Muscle of arm (tissue), 12 donors: Measurements from ENCODE around the gene GALNT9. TPM values are rescaled to one million over a fixed set of nuclear protein-coding genes. Genes with fewer than 3 reads are reported as not detected.
"Not testable (repeated sequence)": the region's sequence is repeated elsewhere in the genome, so short reads cannot be mapped to it uniquely, and the experiment has no call there.

Experiments used
- DNase-seq: peaks from one replicate; pipeline ENCODE4 v3.0.0-alpha.2; 2013
- polyA plus RNA-seq, 12 donors: library from polyadenylated mRNA; unstranded; fragments of 120-200 nt; gene quantifications; one replicate each; pipeline ENCODE4 v1.2.1, GENCODE V29; 2013; ENCODE audit not compliant: insufficient read length in 12 of 12

The GALNT9 gene
- polyA plus RNA-seq, 12 donors: 0.75 to 10.6 (median 1.6) TPM; not detected in 2

DNA sequence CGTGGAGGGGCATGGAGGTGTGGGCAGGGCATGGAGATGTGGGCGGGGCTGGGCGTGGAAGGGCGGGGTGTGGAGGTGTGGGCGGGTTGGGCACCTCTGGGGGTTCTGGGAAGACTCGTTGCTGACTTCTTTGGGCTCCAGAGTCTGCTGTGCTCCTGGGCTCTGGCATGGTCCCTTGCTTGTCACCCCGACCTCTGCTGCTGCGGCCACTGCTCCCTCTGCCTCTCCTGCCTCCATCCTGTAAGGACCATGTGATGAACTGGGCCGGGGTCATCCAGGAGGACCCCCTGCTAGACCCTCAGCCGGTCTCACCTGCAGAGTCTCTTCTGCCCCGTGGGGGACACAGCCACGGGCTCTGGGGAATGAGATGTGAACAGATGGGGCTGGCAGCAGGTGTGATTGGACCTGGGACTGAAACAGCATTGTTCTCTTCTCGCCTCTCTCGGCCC lies 169.8 kb downstream of the GALNT9 start:
- DNase-seq: no peak

DNA sequence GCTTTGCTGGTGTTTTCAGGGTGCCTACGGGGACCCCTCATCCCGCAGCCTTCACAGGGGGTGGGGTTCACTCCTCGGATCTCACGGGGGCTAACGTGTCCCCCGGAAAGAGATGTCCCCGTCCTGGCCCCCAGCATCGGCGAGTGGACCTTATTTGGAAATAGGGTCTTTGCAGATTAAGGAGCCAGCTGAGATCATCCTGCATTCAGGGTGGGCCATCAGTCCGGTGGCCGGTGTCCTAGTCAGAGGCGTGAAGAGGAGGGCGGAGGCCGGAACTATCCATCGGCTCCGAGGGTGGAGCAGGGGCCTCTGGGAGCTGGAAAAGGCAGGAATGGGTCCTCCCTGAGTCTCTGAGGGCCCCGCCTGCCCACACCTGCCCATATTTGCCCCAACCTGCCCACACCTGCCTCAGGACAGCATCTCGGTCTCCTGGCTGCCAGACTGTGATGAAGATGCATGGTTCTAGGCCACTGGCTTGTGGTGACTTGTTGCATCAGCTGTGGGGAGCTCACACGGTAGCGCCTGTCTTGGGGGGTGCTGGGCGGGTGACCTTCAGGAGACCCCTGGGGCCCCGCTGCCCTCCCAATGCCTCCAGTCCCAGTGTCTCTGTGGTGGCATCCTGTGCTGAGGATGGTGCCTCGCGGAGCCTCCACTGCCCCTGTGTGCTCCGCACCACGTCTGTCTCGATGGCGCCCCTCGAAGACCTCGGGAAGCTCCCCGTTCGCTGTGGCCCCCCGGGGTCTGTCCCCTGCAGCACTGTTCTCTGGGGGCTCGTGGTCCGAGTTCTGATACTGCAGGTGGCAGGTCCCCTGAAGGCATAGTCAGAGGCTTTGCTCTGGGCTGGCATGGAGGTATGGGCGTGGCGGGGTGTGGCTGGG lies 170.5 kb downstream of the GALNT9 start:
- DNase-seq: no peak

DNA sequence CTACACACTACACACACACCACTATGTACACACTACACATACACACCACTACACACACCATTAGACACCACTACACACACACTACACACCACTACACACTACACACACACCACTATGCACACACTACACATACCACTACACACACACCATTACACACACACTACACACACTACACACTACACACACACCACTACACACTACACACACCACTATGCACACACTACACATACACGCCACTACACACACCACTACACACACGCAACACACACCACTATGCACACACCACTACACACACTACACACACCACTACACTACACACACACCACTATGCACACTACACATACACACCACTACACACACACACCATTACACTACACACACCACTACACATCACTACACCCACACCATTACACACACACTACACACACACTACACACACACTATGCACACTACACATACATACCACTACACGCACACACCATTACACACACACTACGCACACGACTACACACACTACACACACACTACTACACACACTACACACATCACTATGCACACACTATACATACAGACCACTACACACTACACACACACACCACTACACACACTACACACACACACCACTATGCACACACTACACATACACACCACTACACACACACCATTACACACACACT lies 171.5 kb downstream of the GALNT9 start:
- no peak for DNase-seq

DNA sequence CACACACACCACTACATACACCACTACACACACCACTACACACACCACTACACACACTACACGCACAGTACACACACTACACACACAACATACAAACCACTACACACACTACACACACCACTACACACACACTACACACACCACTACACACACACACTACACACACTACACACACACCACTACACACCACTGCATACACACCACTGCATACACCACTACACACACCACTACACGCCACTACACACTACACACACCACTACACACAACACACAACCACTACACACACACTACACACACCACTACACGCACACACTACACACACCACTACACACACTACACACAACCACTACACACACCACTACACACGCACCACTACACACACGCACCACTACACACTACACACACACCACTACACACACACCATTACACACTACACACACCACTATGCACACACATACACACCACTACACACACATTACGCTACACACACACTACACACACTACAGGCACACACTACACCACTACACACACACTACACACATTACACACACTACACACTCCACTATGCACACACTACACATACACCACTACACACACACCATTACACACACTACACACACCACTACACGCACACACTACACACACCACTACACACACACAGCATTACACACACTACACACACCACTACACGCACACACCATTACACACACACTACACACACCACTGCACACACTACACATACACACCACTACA lies 172.6 kb downstream of the GALNT9 start:
- no peak for DNase-seq

DNA sequence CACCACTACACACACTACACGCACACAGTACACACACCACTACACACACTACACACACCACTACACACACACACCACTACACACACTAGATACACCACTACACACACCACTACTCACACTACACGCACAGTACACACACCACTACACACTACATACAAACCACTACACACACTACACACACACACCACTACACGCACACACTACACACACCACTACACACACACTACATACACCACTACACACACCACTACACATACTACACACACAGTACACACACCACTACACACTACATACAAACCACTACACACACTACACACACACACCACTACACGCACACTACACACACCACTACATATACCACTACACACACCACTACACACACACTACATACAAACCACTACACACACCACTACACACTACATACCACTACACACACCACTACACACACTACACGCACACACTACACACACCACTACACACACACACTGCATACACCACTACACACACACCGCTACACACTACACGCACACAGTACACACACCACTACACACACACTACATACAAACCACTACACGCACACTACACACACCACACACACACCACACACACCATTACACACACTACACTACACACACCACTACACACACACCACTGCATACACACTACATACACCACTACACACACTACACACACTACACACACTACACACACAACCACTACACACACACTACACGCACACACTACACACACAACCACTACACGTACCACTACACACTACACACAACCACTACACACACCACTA lies 173.4 kb downstream of the GALNT9 start:
- no peak for DNase-seq

DNA sequence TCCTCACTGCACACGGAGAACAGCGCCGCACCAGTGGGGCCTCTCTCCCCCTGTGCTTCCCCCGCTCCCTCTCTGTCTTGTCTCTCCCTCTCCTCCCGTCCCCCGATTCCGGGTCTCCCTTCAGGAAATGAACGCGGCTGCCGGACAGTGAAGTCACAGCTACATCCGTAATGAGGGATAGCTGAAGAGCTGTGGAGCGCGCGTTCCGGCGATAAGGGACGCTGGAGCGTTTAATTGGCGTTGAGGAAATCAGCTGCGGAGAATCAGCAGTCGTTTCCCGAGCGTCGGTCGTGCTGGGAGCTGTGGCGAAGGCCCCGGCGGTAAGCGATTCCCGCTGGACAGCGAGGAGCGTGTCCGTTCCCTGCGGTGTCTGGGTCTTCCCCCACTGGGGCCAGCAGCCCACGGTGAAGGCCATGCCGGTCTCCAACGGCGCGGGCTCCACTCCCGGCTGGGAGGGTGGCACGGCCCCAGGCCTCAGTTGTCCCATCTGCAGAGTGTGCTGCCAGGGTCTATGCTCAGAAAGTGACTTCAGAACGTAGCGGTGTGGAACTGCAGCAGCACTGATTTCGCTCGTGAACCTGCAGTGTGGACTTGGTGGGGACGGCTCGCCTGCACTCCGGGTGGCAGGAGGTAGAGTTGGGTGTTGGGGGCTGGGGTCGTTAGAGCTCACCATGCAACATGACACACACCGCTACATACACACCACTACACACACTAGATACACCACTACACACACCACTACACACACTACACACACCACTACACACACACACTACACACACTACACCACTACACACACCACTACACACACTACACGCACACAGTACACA lies 174.2 kb downstream of the GALNT9 start:
- no peak for DNase-seq

DNA sequence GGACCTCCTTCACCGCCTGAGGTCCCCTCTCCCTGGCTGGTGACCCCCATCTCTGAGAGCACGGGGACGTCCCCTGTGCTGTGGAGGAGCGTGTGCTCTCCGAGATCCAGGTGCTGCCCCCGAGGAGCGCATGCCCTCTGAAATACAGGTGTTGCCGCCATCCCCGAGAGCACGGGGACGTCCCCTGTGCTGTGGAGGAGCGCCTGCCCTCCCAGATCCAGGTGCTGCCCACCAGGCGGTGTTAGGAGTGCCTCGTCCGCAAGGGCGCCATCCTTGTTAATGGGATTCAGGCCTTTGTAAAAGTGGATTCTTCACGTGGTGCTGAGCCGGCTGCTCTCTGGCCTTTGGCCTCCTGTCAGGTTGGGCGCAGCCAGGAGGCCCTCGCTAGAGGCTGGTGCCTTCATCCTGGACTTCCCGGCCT lies 175.0 kb downstream of the GALNT9 start:
- DNase-seq: no peak

DNA sequence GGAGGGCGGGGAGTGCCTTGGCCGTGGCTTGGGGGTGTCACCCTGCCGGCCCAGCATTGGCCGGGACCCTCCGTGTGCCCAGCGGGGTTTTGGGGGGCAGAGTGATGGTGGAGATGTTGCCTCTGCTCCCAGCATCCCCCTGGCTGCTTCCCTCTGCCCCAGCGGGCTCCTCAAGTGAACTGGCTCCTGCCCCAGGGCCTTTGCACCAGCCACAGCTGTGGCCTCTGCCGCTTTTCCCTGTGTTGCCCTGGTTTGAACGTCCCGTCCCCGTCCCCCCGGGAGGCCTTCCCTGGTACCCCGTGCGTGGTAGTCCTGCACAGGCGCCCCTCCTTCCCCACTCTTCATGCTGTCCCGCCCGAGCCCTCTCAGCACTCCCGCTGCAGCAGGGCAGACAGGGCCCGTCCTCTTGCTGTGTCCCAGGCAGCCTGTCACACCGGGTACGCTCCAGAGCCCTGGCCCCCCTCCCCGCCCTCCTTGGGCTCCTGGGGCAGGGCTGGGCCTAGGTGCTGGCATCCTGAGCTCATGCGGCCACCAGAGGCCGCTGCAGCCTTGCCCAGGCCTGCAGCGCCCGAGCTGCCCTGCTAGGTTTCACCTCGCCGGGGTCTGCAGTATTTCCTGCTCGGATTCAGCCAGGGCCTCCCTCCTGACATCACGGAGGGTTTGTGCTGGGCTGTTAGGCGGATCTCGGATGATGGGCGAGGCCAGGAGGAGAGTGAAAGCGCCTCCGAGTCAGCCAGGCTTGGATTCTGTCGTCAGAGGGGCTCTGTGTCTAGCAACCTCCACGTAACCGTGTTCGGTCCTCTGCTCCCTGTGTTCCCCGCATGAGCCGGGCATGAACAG lies 175.7 kb downstream of the GALNT9 start:
- DNase-seq: peak; percentile 70

DNA sequence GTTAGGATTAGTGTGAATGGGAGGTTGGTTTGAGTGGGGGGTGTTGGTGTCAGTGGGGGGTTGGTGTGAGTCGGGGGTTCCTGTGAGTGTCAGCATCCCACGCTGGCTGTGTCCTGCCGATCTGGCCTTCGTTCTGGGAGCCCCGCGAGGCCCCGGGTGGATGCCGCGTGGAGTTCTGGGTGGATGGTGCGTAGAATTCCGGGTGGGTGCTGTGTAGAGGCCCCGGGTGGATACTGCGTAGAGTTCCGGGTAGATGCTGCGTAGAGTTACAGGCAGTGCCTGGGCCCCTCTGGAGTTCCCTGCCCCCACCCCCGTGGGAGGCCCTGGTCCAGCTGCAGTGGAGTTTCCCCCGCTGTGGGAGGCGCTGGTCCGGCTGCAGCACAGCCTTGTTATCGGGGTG lies 176.4 kb downstream of the GALNT9 start:
- DNase-seq: no peak

DNA sequence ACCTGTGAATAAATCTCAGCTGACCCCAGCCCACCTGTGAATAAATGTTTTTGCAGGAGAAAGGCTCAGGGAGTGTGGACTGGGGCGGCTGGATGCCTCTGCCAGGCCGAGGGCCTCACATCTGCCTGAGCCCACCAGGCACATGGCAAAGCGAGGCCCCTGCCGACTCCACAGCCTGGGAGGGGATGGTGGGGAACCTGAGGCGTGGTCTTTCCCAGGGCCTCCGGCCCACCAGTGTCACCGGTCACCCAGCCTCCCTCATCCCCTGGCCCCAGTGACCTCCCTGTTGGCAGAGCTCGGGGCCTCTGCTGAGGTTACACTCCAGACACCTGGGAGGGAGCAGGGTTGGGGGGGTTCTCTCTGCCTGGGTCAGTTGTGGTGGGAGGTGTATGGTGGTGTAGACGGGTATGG lies 177.0 kb downstream of the GALNT9 start:
- no peak for DNase-seq

DNA sequence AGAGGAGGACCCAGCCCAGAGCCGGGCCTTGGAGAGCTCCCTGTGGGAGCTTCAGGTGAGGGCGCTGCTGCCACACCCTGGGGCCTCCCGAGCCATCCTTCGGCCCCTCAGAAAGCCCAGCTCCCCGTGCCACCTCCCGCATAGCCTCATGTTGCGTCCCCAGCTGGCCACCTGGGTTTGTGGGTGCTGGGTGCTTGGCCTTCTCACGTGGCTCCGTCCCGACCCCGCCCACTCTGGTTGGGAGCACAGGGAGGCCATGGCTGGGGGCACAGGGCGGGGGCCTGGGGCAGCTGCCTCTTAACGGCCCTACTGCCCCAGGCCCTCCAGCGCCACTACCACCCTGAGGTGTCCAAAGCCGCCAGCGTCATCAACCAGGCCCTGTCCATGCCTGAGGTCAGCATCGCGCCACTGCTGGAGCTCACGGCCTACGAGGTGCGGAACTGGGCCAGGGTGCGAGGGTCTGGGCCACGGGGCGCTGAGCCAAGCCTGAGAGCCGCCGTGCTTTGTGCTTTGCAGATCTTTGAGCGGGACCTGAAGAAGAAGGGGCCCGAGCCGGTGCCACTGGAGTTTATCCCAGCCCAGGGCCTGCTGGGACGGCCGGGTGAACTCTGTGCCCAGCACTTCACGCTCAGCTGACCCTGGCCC lies 177.5 kb downstream of the GALNT9 start:
- DNase-seq: no peak

DNA sequence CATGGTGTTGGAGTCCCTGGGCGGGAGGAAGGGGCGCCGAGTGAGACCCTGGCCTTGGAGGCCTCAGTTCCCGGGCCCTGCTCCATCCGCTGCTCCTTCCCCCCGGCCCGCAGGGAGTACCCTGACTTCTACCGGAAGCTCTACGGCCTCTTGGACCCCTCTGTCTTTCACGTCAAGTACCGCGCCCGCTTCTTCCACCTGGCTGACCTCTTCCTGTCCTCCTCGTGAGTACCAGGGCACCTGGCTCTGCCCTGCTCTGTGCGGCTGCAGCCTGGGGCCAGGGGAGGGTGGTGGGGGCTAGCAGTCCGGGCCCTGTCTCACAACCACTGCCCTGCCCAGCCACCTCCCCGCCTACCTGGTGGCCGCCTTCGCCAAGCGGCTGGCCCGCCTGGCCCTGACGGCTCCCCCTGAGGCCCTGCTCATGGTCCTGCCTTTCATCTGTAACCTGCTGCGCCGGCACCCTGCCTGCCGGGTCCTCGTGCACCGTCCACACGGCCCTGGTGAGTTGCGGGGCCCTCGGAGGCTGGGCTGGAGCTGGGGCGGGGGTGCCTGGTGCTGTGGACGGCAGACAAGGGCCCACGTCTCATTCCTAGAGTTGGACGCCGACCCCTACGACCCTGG lies 178.1 kb downstream of the GALNT9 start:
- no peak for DNase-seq

DNA sequence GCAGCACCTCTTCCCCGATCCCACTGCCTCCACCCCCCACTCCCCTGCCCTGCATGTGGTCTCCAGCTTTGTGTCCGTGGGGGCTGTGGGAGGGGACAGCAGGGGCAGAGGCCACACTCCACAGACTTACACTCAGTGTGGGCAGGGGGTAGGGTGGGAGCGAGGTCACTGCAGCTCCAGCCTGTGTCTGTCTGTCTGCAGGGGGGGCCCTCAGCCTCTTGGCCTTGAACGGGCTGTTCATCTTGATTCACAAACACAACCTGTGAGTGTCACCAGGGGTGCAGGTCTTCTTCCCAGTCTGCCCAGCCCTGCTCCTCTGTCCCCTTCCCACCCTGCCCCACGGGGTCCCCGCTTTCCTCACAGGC lies 178.6 kb downstream of the GALNT9 start:
- no peak for DNase-seq

DNA sequence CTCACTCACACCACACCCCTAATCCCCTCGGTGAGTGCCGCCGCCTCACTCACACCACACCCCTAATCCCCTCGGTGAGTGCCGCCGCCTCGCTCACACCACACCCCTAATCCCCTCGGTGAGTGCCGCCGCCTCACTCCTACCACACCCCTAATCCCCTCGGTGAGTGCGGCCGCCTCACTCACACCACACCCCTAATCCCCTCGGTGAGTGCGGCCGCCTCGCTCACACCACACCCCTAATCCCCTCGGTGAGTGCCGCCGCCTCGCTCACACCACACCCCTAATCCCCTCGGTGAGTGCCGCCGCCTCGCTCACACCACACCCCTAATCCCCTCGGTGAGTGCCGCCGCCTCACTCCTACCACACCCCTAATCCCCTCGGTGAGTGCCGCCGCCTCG lies 179.9 kb downstream of the GALNT9 start:
- not testable (repeated sequence) for DNase-seq

DNA sequence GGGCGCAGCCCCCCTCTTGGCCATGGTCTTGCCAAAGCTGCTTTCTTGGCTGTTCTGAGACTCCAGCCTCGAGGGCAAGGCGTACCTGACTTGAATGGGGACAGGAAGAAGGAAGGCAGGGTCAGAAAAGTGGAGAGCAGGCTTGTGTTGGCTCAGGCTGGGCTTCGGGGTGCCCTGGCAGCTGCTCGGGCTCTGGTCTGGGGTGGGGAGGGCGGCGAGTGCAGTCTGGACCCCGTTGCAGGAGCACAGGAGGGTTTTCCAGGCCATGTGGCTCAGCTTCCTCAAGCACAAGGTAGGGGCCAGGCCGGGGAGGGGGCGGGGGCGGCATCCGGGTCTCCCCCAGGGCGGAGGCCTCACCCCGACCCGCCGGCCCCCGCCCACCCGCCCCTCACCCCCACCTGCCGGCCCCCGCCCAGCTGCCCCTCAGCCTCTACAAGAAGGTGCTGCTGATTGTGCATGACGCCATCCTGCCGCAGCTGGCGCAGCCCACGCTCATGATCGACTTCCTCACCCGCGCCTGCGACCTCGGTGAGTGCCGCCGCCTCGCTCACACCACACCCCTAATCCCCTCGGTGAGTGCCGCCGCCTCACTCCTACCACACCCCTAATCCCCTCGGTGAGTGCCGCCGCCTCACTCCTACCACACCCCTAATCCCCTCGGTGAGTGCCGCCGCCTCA lies 180.9 kb downstream of the GALNT9 start:
- DNase-seq: no peak

DNA sequence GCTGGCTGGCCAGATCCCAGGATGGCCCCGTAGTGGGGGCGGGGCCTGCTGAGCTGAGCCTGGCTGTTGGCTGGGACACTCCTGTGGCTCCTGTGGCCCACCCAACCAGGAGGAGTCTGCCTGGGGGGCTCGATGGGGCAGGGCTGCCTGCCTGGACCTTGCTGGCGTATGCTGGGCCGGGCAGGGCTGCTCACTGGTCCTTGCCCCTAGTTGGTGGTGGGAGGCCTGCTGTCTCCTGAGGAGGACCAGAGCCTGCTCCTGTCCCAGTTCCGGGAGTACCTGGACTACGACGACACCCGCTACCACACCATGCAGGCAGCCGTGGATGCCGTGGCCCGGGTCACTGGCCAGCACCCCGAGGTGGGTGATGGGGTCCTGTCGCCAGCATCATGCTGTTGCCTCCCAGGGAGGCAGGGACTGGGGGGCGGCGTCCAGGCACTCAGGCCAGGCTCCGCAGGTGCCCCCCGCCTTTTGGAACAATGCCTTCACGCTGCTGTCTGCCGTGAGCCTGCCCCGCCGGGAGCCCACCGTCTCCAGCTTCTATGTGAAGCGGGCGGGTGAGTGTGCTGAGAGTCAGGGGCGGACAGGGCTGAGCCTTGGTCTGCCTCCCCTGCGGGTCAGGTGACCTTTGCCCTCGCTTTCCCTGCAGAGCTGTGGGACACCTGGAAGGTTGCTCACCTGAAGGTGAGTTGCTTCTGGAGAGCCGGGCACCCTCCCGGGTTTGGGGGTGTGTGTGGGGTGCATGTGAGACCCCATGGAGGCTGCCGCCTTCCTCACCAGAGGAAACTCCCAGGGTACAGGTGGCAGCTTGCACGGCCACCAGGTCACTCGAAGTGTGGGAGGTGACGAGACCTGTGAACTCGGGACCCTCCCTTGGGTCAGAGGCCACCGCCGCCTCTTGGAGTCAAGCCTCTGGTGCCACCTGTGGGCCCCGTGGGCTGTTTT lies 181.7 kb downstream of the GALNT9 start:
- no peak for DNase-seq
